ENCODE data around the gene TRIM14. TPM values are rescaled to one million over a fixed set of nuclear protein-coding genes. Genes with fewer than 3 reads are reported as not detected.
"Not testable (repeated sequence)": the region's sequence is repeated elsewhere in the genome, so short reads cannot be mapped to it uniquely, and the experiment has no call there.

TRIM14 gene
- total and polyA plus RNA-seq, 2 of the 4 experiments (the other 2 are of a cell fraction): 3.0 to 8.5 TPM

GRCh38 chr9:98124091-98124490 lies 5.1 kb upstream of the TRIM14 start:
- H2BK5ac ChIP-seq (ENCODE audit: low read depth, low read length, poor library complexity, severe bottlenecking); H3K56ac ChIP-seq (ENCODE audit: extremely low read depth, insufficient read depth, low read length); in situ Hi-C loops (cut with MboI; ENCODE audit: low sequenced_read_pairs); H3K79me1 ChIP-seq (ENCODE audit: low read depth in 1 of 2, low read length in 2 of 2); H3K14ac ChIP-seq (replicated peaks; ENCODE audit: low read depth, low read length); H2BK20ac ChIP-seq (ENCODE audit: low read depth, low read length); H3K4me2 ChIP-seq (ENCODE audit: low read depth, low read length); H4K5ac ChIP-seq (ENCODE audit: low read depth, low read length); H3K4me3 ChIP-seq (ENCODE audit: insufficient read depth, low read depth, low read length); H3K36me3 ChIP-seq (ENCODE audit: control insufficient read depth, insufficient read depth, low read length); H3K9me1 ChIP-seq (ENCODE audit: insufficient read depth, low read length); H2AK5ac ChIP-seq (ENCODE audit: low read depth, low read length); H3K27me3 ChIP-seq (ENCODE audit: control insufficient read depth, insufficient read depth, low read length); BruUV-seq (replicated peaks); H4K20me1 ChIP-seq (ENCODE audit: insufficient read depth, low read length); H3K4ac ChIP-seq (ENCODE audit: low read depth, low read length); H4K91ac ChIP-seq (ENCODE audit: insufficient read depth, low read depth, low read length); intact Hi-C loops (cut with micrococcal nuclease); H4K8ac ChIP-seq (ENCODE audit: low read depth in 2 of 2, low read length in 2 of 2); H3K9me3 ChIP-seq (ENCODE audit: control insufficient read depth, insufficient read depth, low read length); dilution Hi-C loops (cut with HindIII; ENCODE audit: low sequenced_read_pairs, unreplicated experiment); H2BK120ac ChIP-seq (ENCODE audit: low read depth, low read length); H2BK15ac ChIP-seq (ENCODE audit: low read depth, low read length); H2AK9ac ChIP-seq (replicated peaks; ENCODE audit: low read depth, low read length, poor library complexity); H3K27ac ChIP-seq (ENCODE audit: insufficient read depth, low read length); H3K23ac ChIP-seq (ENCODE audit: low read depth, low read length); H3K18ac ChIP-seq (ENCODE audit: low read depth, low read length); POLR2A ChIA-PET (ENCODE audit: unreplicated experiment); ATAC-seq (ENCODE audit: low read depth); H3K9ac ChIP-seq (ENCODE audit: low read depth, low read length); H2AFZ ChIP-seq (replicated peaks; ENCODE audit: low read length, poor library complexity); DNase-seq; H3K4me1 ChIP-seq (ENCODE audit: control insufficient read depth, insufficient read depth, low read length); CTCF ChIA-PET: not testable (repeated sequence)
- 85% methylated on average over 8 of the region's 13 CpGs; no CpG with 5 or more reads in 1 of the 2 experiments for WGBS, 2 experiments (ENCODE audit: extremely low coverage in 2 of 2, insufficient read length in 1 of 2)

Data from IMR-90 (cell line).